Fibroblast of lung (primary cell): Measurements from ENCODE around the gene CACNB4. TPM values are rescaled to one million over a fixed set of nuclear protein-coding genes. Genes with fewer than 3 reads are reported as not detected.

Experiments
- DNase-seq, 2 donors: peaks; one replicate each; pipeline versions ENCODE4 v3.0.0 to v3.0.0-alpha.2; 2010; ENCODE audit warnings: low read depth in 2 of 2
- H2AFZ ChIP-seq: 2 replicates; pipeline ENCODE4 v1.5.1; 2012; ENCODE audit warnings: low read length, control low read depth, inconsistent platforms
- H3K27ac ChIP-seq: 2 replicates; pipeline ENCODE4 v1.5.1; 2011; ENCODE audit warnings: low read length, control low read depth; ENCODE audit not compliant: insufficient read depth
- H3K27me3 ChIP-seq: 2 replicates; pipeline ENCODE4 v1.5.1; 2011; ENCODE audit warnings: mild to moderate bottlenecking, low read length; ENCODE audit not compliant: control insufficient read depth, insufficient read depth
- H3K36me3 ChIP-seq: 2 replicates; pipeline ENCODE4 v1.5.1; 2011; ENCODE audit warnings: low read length; ENCODE audit not compliant: control insufficient read depth, insufficient read depth
- H3K4me1 ChIP-seq: 2 replicates; pipeline ENCODE4 v1.5.1; 2011; ENCODE audit warnings: low read length; ENCODE audit not compliant: control insufficient read depth, insufficient read depth; ENCODE audit errors: extremely low read depth
- H3K4me2 ChIP-seq: 2 replicates; pipeline ENCODE4 v1.5.1; 2011; ENCODE audit warnings: low read length, control low read depth; ENCODE audit not compliant: insufficient read depth; ENCODE audit errors: extremely low read depth
- H3K4me3 ChIP-seq, 4 experiments: fragments of 200-600 bp in 1 of 4; sonication (generic) in 1 of 4; replicated peaks in 1 of 4; 2 replicates each; pipeline ENCODE4 v1.5.1; 2011 to 2016; ENCODE audit warnings: low read length in 4 of 4, low read depth in 3 of 4, mild to moderate bottlenecking in 3 of 4, control low read depth in 2 of 4, inconsistent platforms in 1 of 4, mixed read lengths in 1 of 4; ENCODE audit not compliant: insufficient read depth in 1 of 4; ENCODE audit errors: control extremely low read depth in 1 of 4
- H3K79me2 ChIP-seq: 2 replicates; pipeline ENCODE4 v1.5.1; 2012; ENCODE audit warnings: mild to moderate bottlenecking, low read length, inconsistent platforms; ENCODE audit not compliant: control insufficient read depth, insufficient read depth
- H3K9ac ChIP-seq: 2 replicates; pipeline ENCODE4 v1.5.1; 2011; ENCODE audit warnings: mild to moderate bottlenecking, low read length, control low read depth; ENCODE audit not compliant: insufficient read depth
- H3K9me3 ChIP-seq: 2 replicates; pipeline ENCODE4 v1.5.1; 2012; ENCODE audit warnings: low read depth, low read length; ENCODE audit not compliant: control insufficient read depth, insufficient read depth
- H4K20me1 ChIP-seq: 2 replicates; pipeline ENCODE4 v1.5.1; 2011; ENCODE audit warnings: low read length; ENCODE audit not compliant: control insufficient read depth, insufficient read depth; ENCODE audit errors: extremely low read depth
- EZH2 ChIP-seq: IDR thresholded peaks from 2 replicates; pipeline ENCODE4 v1.5.1; 2012; ENCODE audit warnings: low read length, control low read depth, mild to moderate bottlenecking; ENCODE audit errors: missing control alignments
- polyA plus RNA-seq, 2 donors: library from polyadenylated mRNA; depleted of rRNA in 1 of 2; stranded (reverse) in 1 of 2; unstranded in 1 of 2; fragments of >200 nt; gene quantifications; 2 replicates each; pipeline ENCODE4 v1.2.1, GENCODE V29; 2011 to 2012; ENCODE audit warnings: missing spikeins in 1 of 2
- total RNA-seq: library from RNA; depleted of rRNA; stranded (reverse); fragments of >200 nt; gene quantifications from 2 replicates; pipeline ENCODE4 v1.2.1, GENCODE V29; 2014
- TF ChIP-seq, protein P1 (sequence below), 2 donors: IDR thresholded peaks in 1 of 2; conservative IDR thresholded peaks in 1 of 2; 1 replicate in 1 of 2; 2 replicates in 1 of 2; pipeline ENCODE4 v1.5.1; 2011 to 2012; ENCODE audit warnings: low read length in 2 of 2, control low read depth in 1 of 2, inconsistent platforms in 1 of 2, low read depth in 1 of 2, mild to moderate bottlenecking in 1 of 2

The CACNB4 gene
- total and polyA plus RNA-seq, 2 donors (not counting 1 experiment from before 2014, with no cell fraction given): 0.66 to 2.5 TPM

DNA sequence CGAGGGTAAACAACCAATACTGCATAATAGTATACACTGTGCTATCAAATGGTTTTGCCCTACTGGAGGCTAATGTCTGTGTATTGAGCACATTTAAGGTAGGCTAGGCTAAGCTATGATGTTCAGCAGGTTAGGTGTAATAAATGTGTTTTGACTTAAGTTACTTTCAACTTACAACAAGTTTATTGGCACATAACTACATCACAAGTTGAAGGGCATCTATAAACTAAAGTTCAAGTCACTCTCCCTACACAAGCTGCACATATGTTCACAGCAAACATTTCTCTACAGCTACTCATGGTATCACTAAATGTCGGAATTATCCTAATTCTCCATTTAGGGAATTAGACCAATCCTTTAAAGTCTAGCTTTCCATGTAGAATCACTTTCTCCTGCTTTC is 282.0 kb downstream of the CACNB4 start:
- H3K27me3 ChIP-seq: no peaks in the 10 kb centered on the region
- no peaks in the 10 kb centered on the region for H3K36me3 ChIP-seq
- no peak overlapping the region for H3K27ac ChIP-seq
- H4K20me1 ChIP-seq: no peaks in the 10 kb centered on the region
- no peak for DNase-seq
- H3K9ac ChIP-seq: no peak overlapping the region
- peaks cover 38% of the 10 kb centered on the region for H3K79me2 ChIP-seq
- no peaks in the 10 kb centered on the region for H3K9me3 ChIP-seq
- no peak overlapping the region for H3K4me2 ChIP-seq
- no peaks in the 10 kb centered on the region for H3K4me1 ChIP-seq
- no peak overlapping the region for H2AFZ ChIP-seq
- no peak overlapping the region for H3K4me3 ChIP-seq
- no peak for TF ChIP-seq EZH2
- TF ChIP-seq, protein P1, sequence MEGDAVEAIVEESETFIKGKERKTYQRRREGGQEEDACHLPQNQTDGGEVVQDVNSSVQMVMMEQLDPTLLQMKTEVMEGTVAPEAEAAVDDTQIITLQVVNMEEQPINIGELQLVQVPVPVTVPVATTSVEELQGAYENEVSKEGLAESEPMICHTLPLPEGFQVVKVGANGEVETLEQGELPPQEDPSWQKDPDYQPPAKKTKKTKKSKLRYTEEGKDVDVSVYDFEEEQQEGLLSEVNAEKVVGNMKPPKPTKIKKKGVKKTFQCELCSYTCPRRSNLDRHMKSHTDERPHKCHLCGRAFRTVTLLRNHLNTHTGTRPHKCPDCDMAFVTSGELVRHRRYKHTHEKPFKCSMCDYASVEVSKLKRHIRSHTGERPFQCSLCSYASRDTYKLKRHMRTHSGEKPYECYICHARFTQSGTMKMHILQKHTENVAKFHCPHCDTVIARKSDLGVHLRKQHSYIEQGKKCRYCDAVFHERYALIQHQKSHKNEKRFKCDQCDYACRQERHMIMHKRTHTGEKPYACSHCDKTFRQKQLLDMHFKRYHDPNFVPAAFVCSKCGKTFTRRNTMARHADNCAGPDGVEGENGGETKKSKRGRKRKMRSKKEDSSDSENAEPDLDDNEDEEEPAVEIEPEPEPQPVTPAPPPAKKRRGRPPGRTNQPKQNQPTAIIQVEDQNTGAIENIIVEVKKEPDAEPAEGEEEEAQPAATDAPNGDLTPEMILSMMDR (conservative IDR thresholded peaks at IDR 0.05 in 1 of 2, IDR thresholded peaks at IDR 0.05 in 1 of 2; ENCODE audit: low read depth in 1 of 2, low read length in 2 of 2): no peak

DNA sequence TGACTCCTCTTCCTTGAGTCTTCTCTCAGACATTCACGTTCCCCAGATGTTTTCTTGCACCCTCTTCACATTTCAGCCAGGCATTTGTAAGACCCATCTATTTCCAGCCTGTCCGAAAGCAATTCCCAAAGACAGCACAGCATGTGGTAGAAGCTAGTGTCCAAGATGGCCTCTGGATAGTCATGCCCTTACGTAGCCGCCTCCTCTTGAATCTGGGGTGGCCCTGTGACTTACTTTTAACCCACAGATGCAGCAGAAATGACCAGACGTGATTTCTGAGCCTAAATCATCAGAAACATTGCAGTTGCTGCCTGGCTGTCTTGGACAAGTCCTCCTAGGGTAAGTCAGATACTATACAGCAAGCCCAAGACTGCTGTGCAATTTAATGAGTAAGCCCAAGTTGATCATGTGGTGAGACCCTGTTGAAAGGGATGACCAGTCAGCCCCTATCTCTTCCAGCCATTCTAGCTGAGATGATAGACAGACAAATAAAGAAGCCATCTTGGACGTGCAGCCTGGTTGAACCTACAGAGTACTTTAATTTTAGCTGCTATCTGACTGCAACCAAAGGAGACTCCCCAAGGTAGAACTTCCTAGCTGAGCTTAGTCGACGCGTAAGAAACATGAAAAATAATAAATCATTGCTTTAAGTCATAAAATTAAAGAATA is 282.9 kb downstream of the CACNB4 start:
- H2AFZ ChIP-seq: no peak overlapping the region
- no peak overlapping the region for H3K27ac ChIP-seq

DNA sequence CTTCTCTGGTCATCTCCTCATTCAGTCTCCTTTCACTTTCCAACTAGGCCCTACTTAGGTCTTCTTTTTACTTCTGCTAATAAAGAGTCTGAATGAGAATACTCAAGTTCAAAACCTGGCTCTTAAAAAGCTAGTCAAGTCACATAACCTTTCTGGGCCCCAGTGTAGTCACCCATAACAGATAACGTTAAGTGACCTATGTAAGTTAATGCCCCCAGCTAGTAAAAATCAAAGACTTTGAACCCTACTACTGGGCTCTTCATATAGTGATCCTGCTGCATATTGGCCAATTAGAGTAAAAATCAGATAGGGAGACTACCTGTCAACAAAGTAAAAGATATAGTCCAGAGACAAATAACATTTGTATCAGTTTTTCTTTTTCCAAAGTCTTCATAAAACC is 288.4 kb downstream of the CACNB4 start:
- Histone ChIP-seq H3K4me2 (no peak overlapping the region), H2AFZ (no peak overlapping the region), H3K9me3 (no peaks in the 10 kb centered on the region), H3K9ac (no peak overlapping the region), H3K27ac (no peak overlapping the region), H3K79me2 (peaks cover 1% of the 10 kb centered on the region), H3K27me3 (no peaks in the 10 kb centered on the region), H3K4me1 (no peaks in the 10 kb centered on the region), H4K20me1 (no peaks in the 10 kb centered on the region), H3K36me3 (no peaks in the 10 kb centered on the region), H3K4me3 (no peak overlapping the region)
- TF ChIP-seq, protein P1 (conservative IDR thresholded peaks at IDR 0.05 in 1 of 2, IDR thresholded peaks at IDR 0.05 in 1 of 2; ENCODE audit: low read depth in 1 of 2, low read length in 2 of 2): no peak
- no peak for TF ChIP-seq EZH2
- DNase-seq: no peak

More for the DNA sequence above, 282.9 kb downstream of the CACNB4 start:
- H3K9me3 ChIP-seq: no peaks in the 10 kb centered on the region
- H3K27me3 ChIP-seq: no peaks in the 10 kb centered on the region
- H3K9ac ChIP-seq: no peak overlapping the region
- no peaks in the 10 kb centered on the region for H3K36me3 ChIP-seq
- H3K4me1 ChIP-seq: no peaks in the 10 kb centered on the region
- no peak overlapping the region for H3K4me3 ChIP-seq
- no peak overlapping the region for H3K4me2 ChIP-seq
- H4K20me1 ChIP-seq: no peaks in the 10 kb centered on the region
- DNase-seq: no peak
- TF ChIP-seq, protein P1 (conservative IDR thresholded peaks at IDR 0.05 in 1 of 2, IDR thresholded peaks at IDR 0.05 in 1 of 2; ENCODE audit: low read depth in 1 of 2, low read length in 2 of 2): no peak
- no peak for TF ChIP-seq EZH2
- peaks cover 32% of the 10 kb centered on the region for H3K79me2 ChIP-seq
